Mesenchymal stem cell (in vitro differentiated cells and primary cell): ENCODE measurements around the gene STAG1.
A peak's percentile ranks its signal among the peaks of the same experiment; 100 is the strongest.

ENCODE experiments used
- DNase-seq: peaks from one replicate; pipeline ENCODE4 v3.0.0-alpha.2; 2013
- H2AFZ ChIP-seq: one replicate; pipeline ENCODE4 v1.6.1; 2013; ENCODE audit warnings: low read depth, mild to moderate bottlenecking, control low read depth, inconsistent platforms, low read length, moderate library complexity
- H2AK5ac ChIP-seq: 2 replicates; pipeline ENCODE4 v1.6.1; 2013; ENCODE audit warnings: low read length, moderate library complexity, mild to moderate bottlenecking, inconsistent platforms; ENCODE audit not compliant: severe bottlenecking
- H2BK120ac ChIP-seq: one replicate; pipeline ENCODE4 v1.6.1; 2013; ENCODE audit warnings: low read depth, mild to moderate bottlenecking, inconsistent platforms, low read length, moderate library complexity
- H2BK12ac ChIP-seq, 2 experiments: one replicate each; pipeline ENCODE4 v1.6.1; 2013; ENCODE audit warnings: inconsistent platforms in 2 of 2, low read length in 2 of 2, mild to moderate bottlenecking in 2 of 2, moderate library complexity in 2 of 2, control low read depth in 1 of 2
- H2BK15ac ChIP-seq: one replicate; pipeline ENCODE4 v1.6.1; 2013; ENCODE audit warnings: mild to moderate bottlenecking, low read depth, inconsistent platforms; ENCODE audit not compliant: poor library complexity, severe bottlenecking
- H2BK5ac ChIP-seq: 2 replicates; pipeline ENCODE4 v1.6.1; 2013; ENCODE audit warnings: low read depth, mild to moderate bottlenecking, low read length, control low read depth, inconsistent platforms; ENCODE audit not compliant: poor library complexity, severe bottlenecking
- H3K14ac ChIP-seq, 2 experiments: one replicate each; pipeline ENCODE4 v1.6.1; 2013; ENCODE audit warnings: inconsistent platforms in 2 of 2, low read length in 2 of 2, control low read depth in 1 of 2, mild to moderate bottlenecking in 1 of 2, moderate library complexity in 1 of 2
- H3K18ac ChIP-seq, 2 experiments: one replicate each; pipeline ENCODE4 v1.6.1; 2013; ENCODE audit warnings: inconsistent platforms in 2 of 2, low read length in 2 of 2, control low read depth in 1 of 2, low read depth in 1 of 2, mild to moderate bottlenecking in 1 of 2
- H3K23ac ChIP-seq, 2 experiments: one replicate each; pipeline ENCODE4 v1.6.1; 2013; ENCODE audit warnings: inconsistent platforms in 2 of 2, low read length in 2 of 2, mild to moderate bottlenecking in 2 of 2, moderate library complexity in 2 of 2, control low read depth in 1 of 2
- H3K27ac ChIP-seq: 2 replicates; pipeline ENCODE4 v1.5.1; 2013; ENCODE audit warnings: mild to moderate bottlenecking, moderate library complexity, low read length, control low read depth, inconsistent platforms; ENCODE audit not compliant: poor library complexity, severe bottlenecking
- H3K27me3 ChIP-seq, 2 experiments: 2 replicates each; pipeline versions ENCODE4 v1.6.1 to v1.7.0; 2013; ENCODE audit warnings: low read length in 2 of 2, mild to moderate bottlenecking in 2 of 2, moderate library complexity in 2 of 2, control low read depth in 1 of 2, inconsistent platforms in 1 of 2; ENCODE audit not compliant: control insufficient read depth in 1 of 2, insufficient read depth in 1 of 2
- H3K36me3 ChIP-seq, 2 experiments: 2 replicates each; pipeline versions ENCODE4 v1.6.1 to v1.7.0; 2013; ENCODE audit warnings: low read length in 2 of 2, control low read depth in 1 of 2, inconsistent platforms in 1 of 2, low read depth in 1 of 2, mild to moderate bottlenecking in 1 of 2; ENCODE audit not compliant: insufficient read depth in 2 of 2, control insufficient read depth in 1 of 2
- H3K4ac ChIP-seq, 2 experiments: one replicate each; pipeline ENCODE4 v1.6.1; 2013; ENCODE audit warnings: inconsistent platforms in 2 of 2, low read length in 2 of 2, mild to moderate bottlenecking in 2 of 2, moderate library complexity in 2 of 2, control low read depth in 1 of 2, low read depth in 1 of 2
- H3K4me1 ChIP-seq: 2 replicates; pipeline ENCODE4 v1.6.1; 2013; ENCODE audit warnings: low read depth, low read length, control low read depth; ENCODE audit not compliant: control insufficient read depth, insufficient read depth
- H3K4me2 ChIP-seq: 2 replicates; pipeline ENCODE4 v1.6.1; 2013; ENCODE audit warnings: low read length, mild to moderate bottlenecking, inconsistent platforms; ENCODE audit not compliant: poor library complexity, severe bottlenecking
- H3K4me3 ChIP-seq, 2 experiments: 2 replicates each; pipeline versions ENCODE4 v1.5.1 to v1.7.0; 2013; ENCODE audit warnings: low read length in 2 of 2, mild to moderate bottlenecking in 2 of 2, control low read depth in 1 of 2, low read depth in 1 of 2; ENCODE audit not compliant: insufficient read depth in 1 of 2
- H3K79me1 ChIP-seq: replicated peaks from 2 replicates; pipeline ENCODE4 v1.6.1; 2013; ENCODE audit warnings: mild to moderate bottlenecking, control low read depth, low read length, inconsistent platforms; ENCODE audit not compliant: poor library complexity, severe bottlenecking
- H3K9ac ChIP-seq: 2 replicates; pipeline ENCODE4 v1.7.0; 2013; ENCODE audit warnings: mild to moderate bottlenecking, low read length, moderate library complexity
- H3K9me3 ChIP-seq: 2 replicates; pipeline ENCODE4 v1.7.0; 2013; ENCODE audit warnings: mild to moderate bottlenecking, low read length; ENCODE audit not compliant: control insufficient read depth
- H4K8ac ChIP-seq: one replicate; pipeline ENCODE4 v1.6.1; 2013; ENCODE audit warnings: inconsistent platforms, mild to moderate bottlenecking, low read length, moderate library complexity
- H4K91ac ChIP-seq: one replicate; pipeline ENCODE4 v1.6.1; 2013; ENCODE audit warnings: mild to moderate bottlenecking, low read length, inconsistent platforms
- WGBS: methylation state at CpG from one replicate; pipeline ENCODE4 v1.1.7; 2013; ENCODE audit warnings: mixed read lengths; 5-methylcytosine and 5-hydroxymethylcytosine counted together

STAG1 gene

DNA sequence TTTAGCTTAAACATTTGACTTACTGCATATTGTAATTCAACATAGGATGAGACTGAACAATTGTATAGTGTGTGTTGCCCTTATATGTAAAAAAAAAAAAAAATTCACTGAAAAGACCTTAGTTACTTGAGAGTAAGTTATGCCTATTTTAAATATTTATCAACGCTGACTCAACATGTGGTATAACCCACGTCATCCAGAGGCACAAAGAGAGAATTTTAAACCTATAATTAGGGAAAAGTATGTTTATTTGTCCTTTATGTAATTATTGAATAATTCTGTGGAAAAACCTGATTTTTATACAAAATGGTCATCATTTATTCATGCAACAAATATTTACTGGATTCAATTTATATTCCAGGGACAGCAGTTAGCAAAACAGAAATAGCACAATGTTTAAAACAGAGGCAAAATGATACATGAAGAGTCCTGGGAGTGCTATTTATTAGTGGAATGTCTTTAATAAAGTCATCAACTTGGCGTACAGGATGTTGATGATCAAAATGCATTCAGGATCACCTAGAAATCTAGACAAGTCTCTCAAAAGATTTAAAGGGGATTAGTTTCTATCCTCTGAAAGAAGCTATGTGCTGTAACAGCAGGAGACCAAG is 278.4 kb downstream of the STAG1 start:
- Histone ChIP-seq H3K4me3 (no peak overlapping the region), H2BK120ac (no peak overlapping the region), H3K9ac (no peak overlapping the region), H3K23ac (no peak overlapping the region), H3K79me1 (peaks cover 2% of the 10 kb centered on the region), H3K9me3 (no peaks in the 10 kb centered on the region), H2AK5ac (no peak overlapping the region), H2AFZ (no peak overlapping the region), H3K4me2 (no peak overlapping the region), H3K36me3 (peaks cover 0 to 61% of the 10 kb centered on the region in 2 experiments), H2BK12ac (no peak overlapping the region), H4K91ac (no peak overlapping the region), H3K18ac (no peak overlapping the region), H4K8ac (no peak overlapping the region), H3K14ac (no peak overlapping the region), H3K4me1 (no peaks in the 10 kb centered on the region), H2BK5ac (no peak overlapping the region), H3K4ac (no peak overlapping the region), H2BK15ac (no peak overlapping the region), H3K27ac (no peak overlapping the region), H3K27me3 (no peaks in the 10 kb centered on the region)
- peak; percentile 59 for DNase-seq
- 80% methylated on average over 1 of the region's 3 CpGs for WGBS

DNA sequence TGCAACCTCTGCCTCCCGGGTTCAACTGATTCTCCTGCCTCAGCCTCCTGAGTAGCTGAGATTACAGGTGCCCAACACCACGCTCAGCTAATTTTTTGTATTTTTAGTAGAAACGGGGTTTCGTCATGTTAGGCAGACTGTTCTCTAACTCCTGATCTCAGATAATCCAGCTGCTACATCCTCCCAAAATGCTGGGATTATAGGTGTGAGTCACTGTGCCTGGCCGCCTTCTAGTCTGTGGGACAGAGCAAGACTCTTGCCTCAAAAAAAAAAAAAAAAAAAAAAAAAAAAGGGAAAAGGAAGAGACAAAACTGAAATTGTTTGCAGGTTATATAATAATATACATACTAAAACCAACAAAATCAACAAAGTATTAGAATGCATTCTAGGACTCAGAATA is 286.9 kb downstream of the STAG1 start:
- H3K27me3 ChIP-seq, result no peaks in the 10 kb centered on the region
- H3K9me3 ChIP-seq, result peaks cover 15% of the 10 kb centered on the region
- peaks cover 2% of the 10 kb centered on the region for H3K79me1 ChIP-seq
- DNase-seq, result peak; percentile 20
- H3K4me2 ChIP-seq, result no peak overlapping the region
- H3K4ac ChIP-seq, result no peak overlapping the region
- H2BK120ac ChIP-seq, result no peak overlapping the region
- H3K36me3 ChIP-seq, result peaks cover 0 to 37% of the 10 kb centered on the region in 2 experiments
- H3K27ac ChIP-seq, result no peak overlapping the region
- no peaks in the 10 kb centered on the region for H3K4me1 ChIP-seq
- H2AK5ac ChIP-seq, result no peak overlapping the region
- no peak overlapping the region for H3K23ac ChIP-seq
- H2BK12ac ChIP-seq, result no peak overlapping the region
- H4K8ac ChIP-seq, result no peak overlapping the region
- H4K91ac ChIP-seq, result no peak overlapping the region
- no peak overlapping the region for H2BK15ac ChIP-seq
- H3K9ac ChIP-seq, result no peak overlapping the region
- no peak overlapping the region for H3K18ac ChIP-seq
- 92% methylated on average over 2 of the region's 5 CpGs for WGBS
- no peak overlapping the region for H2AFZ ChIP-seq
- H3K14ac ChIP-seq, result no peak overlapping the region
- no peak overlapping the region for H3K4me3 ChIP-seq
- H2BK5ac ChIP-seq, result no peak overlapping the region

DNA sequence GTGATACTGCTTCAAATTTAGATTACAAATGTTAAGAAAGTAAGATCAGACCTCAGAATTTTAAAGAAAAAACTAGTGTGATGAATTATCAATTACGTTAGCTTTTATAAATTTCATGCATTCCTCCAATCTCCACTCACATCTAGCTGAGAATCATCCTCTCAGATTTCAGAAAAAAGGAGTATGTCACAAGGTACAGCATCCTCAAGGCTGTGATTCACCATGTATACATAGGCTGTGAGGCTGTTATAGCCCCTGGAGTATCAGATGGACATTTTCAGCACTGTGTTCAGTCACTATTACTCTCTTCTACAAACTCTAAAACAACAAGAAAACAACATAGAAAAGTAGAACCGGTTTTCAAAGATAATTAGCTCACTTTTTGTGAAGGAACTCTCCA is 287.7 kb downstream of the STAG1 start:
- no peaks in the 10 kb centered on the region for H3K4me1 ChIP-seq
- H3K4me3 ChIP-seq, result no peak overlapping the region
- H3K14ac ChIP-seq, result no peak overlapping the region
- peaks cover 23% of the 10 kb centered on the region for H3K9me3 ChIP-seq
- peaks cover 2% of the 10 kb centered on the region for H3K79me1 ChIP-seq
- no peak overlapping the region for H2BK12ac ChIP-seq
- H2BK120ac ChIP-seq, result no peak overlapping the region
- H3K4me2 ChIP-seq, result no peak overlapping the region
- H3K23ac ChIP-seq, result no peak overlapping the region
- H3K27ac ChIP-seq, result no peak overlapping the region
- H4K91ac ChIP-seq, result no peak overlapping the region
- DNase-seq, result peak; percentile 44
- no peak overlapping the region for H2BK15ac ChIP-seq
- H2BK5ac ChIP-seq, result no peak overlapping the region
- no peaks in the 10 kb centered on the region for H3K27me3 ChIP-seq
- H4K8ac ChIP-seq, result no peak overlapping the region
- peak overlapping the region; percentile 40 for H3K9ac ChIP-seq
- peaks cover 0 to 43% of the 10 kb centered on the region in 2 experiments for H3K36me3 ChIP-seq
- no peak overlapping the region for H2AFZ ChIP-seq
- no peak overlapping the region for H3K18ac ChIP-seq
- no peak overlapping the region for H3K4ac ChIP-seq
- H2AK5ac ChIP-seq, result no peak overlapping the region
- WGBS, result 99% methylated on average over 2 of the region's 2 CpGs

DNA sequence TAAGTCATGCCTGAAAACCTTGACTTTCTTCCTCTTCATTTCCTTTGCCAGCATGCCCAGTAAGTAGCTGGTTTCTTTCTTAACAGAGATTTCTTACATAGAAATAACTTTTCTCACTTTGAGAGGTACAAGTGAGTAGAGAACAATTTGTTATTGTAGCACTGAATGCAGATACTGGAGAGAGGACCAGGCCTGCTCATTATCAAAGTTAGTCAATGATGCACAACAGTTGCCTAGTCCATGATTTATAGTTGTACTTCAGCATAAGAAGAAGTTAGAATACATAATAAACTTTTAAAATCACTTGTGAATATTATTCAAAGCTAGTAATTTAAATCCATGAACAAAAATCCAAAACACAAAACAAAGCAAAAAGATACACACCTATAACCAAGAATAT is 289.0 kb downstream of the STAG1 start:
- H2BK15ac ChIP-seq, result no peak overlapping the region

More for the DNA sequence above, 289.0 kb downstream of the STAG1 start:
- Histone ChIP-seq H2BK120ac (no peak overlapping the region), H4K91ac (no peak overlapping the region), H3K27ac (no peak overlapping the region), H2AFZ (no peak overlapping the region), H3K36me3 (peaks cover 0 to 54% of the 10 kb centered on the region in 2 experiments), H3K4me2 (no peak overlapping the region), H3K9me3 (peaks cover 35% of the 10 kb centered on the region), H4K8ac (no peak overlapping the region), H3K9ac (no peak overlapping the region), H2AK5ac (no peak overlapping the region), H3K4me1 (no peaks in the 10 kb centered on the region), H2BK12ac (no peak overlapping the region), H3K27me3 (no peaks in the 10 kb centered on the region), H3K4me3 (no peak overlapping the region), H2BK5ac (no peak overlapping the region), H3K14ac (no peak overlapping the region), H3K4ac (no peak overlapping the region), H3K18ac (no peak overlapping the region), H3K23ac (no peak overlapping the region), H3K79me1 (peaks cover 2% of the 10 kb centered on the region)
- DNase-seq, result no peak
